DND-41 (cell line): ENCODE measurements around the gene EML6.

ENCODE experiments used
- EZH2 ChIP-seq: IDR thresholded peaks from 3 replicates; pipeline ENCODE4 v1.6.1; 2012; ENCODE audit warnings: borderline replicate concordance, low read depth, mild to moderate bottlenecking, moderate library complexity, low read length, inconsistent platforms; ENCODE audit not compliant: severe bottlenecking
- TF ChIP-seq, protein P1 (sequence below): IDR thresholded peaks from 2 replicates; pipeline ENCODE4 v1.5.1; 2012; ENCODE audit warnings: borderline replicate concordance, low read length, moderate library complexity, mild to moderate bottlenecking; ENCODE audit not compliant: poor library complexity, severe bottlenecking; ENCODE audit errors: extremely low read depth

DNA sequence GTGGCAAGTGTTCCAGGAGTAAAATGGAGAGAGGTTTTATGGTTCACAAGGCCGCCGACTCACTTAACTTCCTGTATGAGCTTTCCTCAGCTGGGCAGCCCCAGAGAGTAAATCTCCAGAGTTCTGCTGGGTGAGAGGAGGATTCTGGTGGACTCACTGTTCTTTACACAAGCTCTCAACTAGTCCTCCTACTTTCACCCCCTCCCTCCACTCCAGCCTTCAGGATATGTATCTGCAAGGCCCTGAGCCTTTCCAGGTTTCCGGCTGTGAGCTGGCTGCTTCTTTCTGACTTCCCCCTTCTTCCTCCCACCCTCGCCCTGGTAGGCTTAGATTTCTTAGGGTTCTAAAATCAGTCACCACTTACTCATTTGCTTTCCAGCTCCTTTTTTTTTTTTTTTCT is 34.0 kb downstream of the EML6 start:
- TF ChIP-seq, protein P1, sequence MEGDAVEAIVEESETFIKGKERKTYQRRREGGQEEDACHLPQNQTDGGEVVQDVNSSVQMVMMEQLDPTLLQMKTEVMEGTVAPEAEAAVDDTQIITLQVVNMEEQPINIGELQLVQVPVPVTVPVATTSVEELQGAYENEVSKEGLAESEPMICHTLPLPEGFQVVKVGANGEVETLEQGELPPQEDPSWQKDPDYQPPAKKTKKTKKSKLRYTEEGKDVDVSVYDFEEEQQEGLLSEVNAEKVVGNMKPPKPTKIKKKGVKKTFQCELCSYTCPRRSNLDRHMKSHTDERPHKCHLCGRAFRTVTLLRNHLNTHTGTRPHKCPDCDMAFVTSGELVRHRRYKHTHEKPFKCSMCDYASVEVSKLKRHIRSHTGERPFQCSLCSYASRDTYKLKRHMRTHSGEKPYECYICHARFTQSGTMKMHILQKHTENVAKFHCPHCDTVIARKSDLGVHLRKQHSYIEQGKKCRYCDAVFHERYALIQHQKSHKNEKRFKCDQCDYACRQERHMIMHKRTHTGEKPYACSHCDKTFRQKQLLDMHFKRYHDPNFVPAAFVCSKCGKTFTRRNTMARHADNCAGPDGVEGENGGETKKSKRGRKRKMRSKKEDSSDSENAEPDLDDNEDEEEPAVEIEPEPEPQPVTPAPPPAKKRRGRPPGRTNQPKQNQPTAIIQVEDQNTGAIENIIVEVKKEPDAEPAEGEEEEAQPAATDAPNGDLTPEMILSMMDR = no peak
- TF ChIP-seq EZH2 = no peak
